HFF-Myc (cell line): Measurements from ENCODE around the gene GRAMD1B.
"Not testable (repeated sequence)": the region's sequence is repeated elsewhere in the genome, so short reads cannot be mapped to it uniquely, and the experiment has no call there.

Experiments used
- DNase-seq: peaks from one replicate; pipeline ENCODE4 v3.0.0-alpha.2; 2011; ENCODE audit warnings: low read depth; ENCODE audit errors: extremely low read depth
- H3K4me3 ChIP-seq: replicated peaks from 2 replicates; pipeline ENCODE4 v1.5.1; 2011; ENCODE audit warnings: low read depth, mild to moderate bottlenecking, control low read depth, low read length
- CTCF ChIP-seq: IDR thresholded peaks from 2 replicates; pipeline ENCODE4 v1.5.1; 2012; ENCODE audit warnings: mild to moderate bottlenecking, low read depth, low read length, control low read depth; ENCODE audit errors: missing control alignments

The GRAMD1B gene

DNA sequence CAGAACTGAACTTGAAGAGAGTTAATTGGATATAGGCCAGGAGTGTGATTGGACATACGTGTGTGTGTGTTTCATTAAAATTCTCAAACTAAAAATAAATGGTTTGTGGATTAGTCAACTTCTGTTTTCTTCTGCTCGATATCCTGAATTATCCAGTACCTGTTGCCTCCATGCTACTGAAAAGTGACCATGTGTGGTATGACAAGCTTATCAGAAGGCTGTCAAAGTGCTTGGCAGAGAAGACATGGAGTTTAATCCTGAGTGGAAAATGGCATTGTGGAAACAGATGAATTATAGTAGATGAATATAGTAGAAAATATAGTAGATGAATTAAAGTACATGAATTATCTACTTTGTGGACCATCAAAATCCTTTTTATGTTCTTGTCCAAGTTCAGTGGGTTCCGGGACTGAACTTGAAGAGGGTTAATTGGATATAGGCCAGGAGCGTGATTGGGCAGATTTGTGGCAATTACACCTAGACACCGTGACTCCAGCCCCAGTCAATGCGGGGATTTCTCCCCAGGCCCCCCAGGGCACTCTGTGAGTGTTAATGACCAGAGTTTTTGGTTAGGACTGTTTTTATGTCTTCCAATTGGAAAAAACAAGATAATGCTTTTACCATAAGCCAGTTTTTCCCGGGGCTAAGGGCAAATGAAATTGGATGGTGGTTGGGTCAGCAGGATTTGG, 30.1 kb downstream of the GRAMD1B start:
- no peak for TF ChIP-seq CTCF
- no peak for DNase-seq
- H3K4me3 ChIP-seq: no peak overlapping the region

- no peak for DNase-seq
- TF ChIP-seq CTCF: no peak
- H3K4me3 ChIP-seq: no peak overlapping the region
Observed at GRCh38 chr11:123461164-123461563, 31.1 kb downstream of the GRAMD1B start.

GRCh38 chr11:123465667-123466066, 35.6 kb downstream of the GRAMD1B start:
- not testable (repeated sequence) for DNase-seq

GRCh38 chr11:123466172-123466571, 36.1 kb downstream of the GRAMD1B start:
- not testable (repeated sequence) for DNase-seq, H3K4me3 ChIP-seq

More at GRCh38 chr11:123465667-123466066, 35.6 kb downstream of the GRAMD1B start:
- not testable (repeated sequence) for H3K4me3 ChIP-seq

DNA sequence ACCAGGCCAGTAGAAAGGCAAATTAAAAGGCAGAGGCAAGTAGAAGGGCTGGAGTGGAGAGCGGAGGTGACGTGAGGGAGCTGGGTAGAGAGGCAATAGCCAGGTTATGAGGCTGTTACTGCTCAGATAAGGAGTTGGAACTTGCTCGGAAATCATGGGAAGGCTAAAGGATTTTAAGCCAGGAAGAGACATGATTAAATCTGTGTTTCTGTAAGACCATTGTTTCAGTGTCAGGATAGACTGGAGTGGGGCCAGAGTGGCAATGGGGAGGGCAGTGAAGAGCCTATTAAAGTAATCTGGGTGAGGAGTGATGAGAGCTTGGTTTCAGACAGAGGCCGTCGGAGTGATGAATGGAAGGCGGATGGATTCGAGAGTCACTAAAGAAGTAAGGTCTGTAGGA, 39.0 kb downstream of the GRAMD1B start:
- TF ChIP-seq CTCF: no peak
- no peak overlapping the region for H3K4me3 ChIP-seq
- DNase-seq: no peak

GRCh38 chr11:123469586-123469985, 39.5 kb downstream of the GRAMD1B start:
- no peak for TF ChIP-seq CTCF
- DNase-seq: no peak

DNA sequence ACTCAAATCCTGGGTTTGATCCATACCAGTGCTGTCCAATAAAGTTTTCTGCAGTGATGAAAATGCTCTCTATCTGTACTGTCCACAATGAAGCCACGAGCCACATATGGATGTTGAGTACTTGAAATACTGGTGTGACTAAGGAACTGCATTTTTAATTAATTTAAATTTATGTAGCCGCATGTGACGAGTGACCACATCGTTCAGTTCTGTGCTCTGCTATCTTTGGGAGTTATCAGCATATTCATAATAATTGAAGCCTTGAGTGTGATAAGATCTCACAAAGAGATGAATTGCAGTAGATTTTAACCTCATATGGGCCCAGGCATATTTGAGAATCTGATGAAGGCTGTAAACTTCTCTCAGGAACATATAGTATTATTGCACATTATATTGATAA, 40.8 kb downstream of the GRAMD1B start:
- no peak overlapping the region for H3K4me3 ChIP-seq
- DNase-seq: no peak
- TF ChIP-seq CTCF: no peak

More at GRCh38 chr11:123469586-123469985, 39.5 kb downstream of the GRAMD1B start:
- no peak overlapping the region for H3K4me3 ChIP-seq
